GM23338 (cell line): ENCODE results near the gene GTF3C5. TPM values are rescaled to one million over a fixed set of nuclear protein-coding genes. Genes with fewer than 3 reads are reported as not detected.

ENCODE experiments used
- ATAC-seq: fragments of 200-7000 bp; cut with Tn5 transposase; 3 replicates; pipeline ENCODE4 v1.9.1; 2020
- DNase-seq: peaks from one replicate; pipeline ENCODE4 v3.0.0-alpha.2; 2015; ENCODE audit warnings: low spot score
- H2AFZ ChIP-seq: fragments of 200-600 bp; sonication (generic); 2 replicates; pipeline ENCODE4 v1.8.0; 2016; ENCODE audit warnings: antibody characterized with exemption, mild to moderate bottlenecking, moderate library complexity
- H3F3A ChIP-seq: fragments of 200-600 bp; sonication (generic); replicated peaks from 2 replicates; pipeline ENCODE4 v1.8.0; 2017; ENCODE audit warnings: antibody characterized with exemption, mixed run types, low read depth
- H3K27ac ChIP-seq: fragments of 200-600 bp; sonication (generic); 2 replicates; pipeline ENCODE4 v1.6.1; 2016; ENCODE audit warnings: low read depth
- H3K27me3 ChIP-seq: fragments of 200-600 bp; sonication (generic); 2 replicates; pipeline ENCODE4 v1.8.0; 2016; ENCODE audit warnings: mild to moderate bottlenecking, mixed run types, moderate library complexity; ENCODE audit not compliant: insufficient read depth
- H3K36me3 ChIP-seq: fragments of 200-600 bp; sonication (generic); 2 replicates; pipeline ENCODE4 v1.8.0; 2016; ENCODE audit warnings: mild to moderate bottlenecking; ENCODE audit not compliant: insufficient read depth
- H3K4me1 ChIP-seq: fragments of 200-600 bp; sonication (generic); 2 replicates; pipeline ENCODE4 v1.8.0; 2016; ENCODE audit warnings: mild to moderate bottlenecking, moderate library complexity; ENCODE audit not compliant: insufficient read depth
- H3K4me2 ChIP-seq: fragments of 200-600 bp; sonication (generic); 2 replicates; pipeline ENCODE4 v1.7.1; 2017; ENCODE audit warnings: mixed run types
- H3K4me3 ChIP-seq: fragments of 200-600 bp; sonication (generic); 2 replicates; pipeline ENCODE4 v1.6.1; 2016; ENCODE audit warnings: mixed run types
- H3K79me2 ChIP-seq: fragments of 200-600 bp; sonication (generic); replicated peaks from 2 replicates; pipeline ENCODE4 v1.8.0; 2017; ENCODE audit warnings: mild to moderate bottlenecking; ENCODE audit not compliant: insufficient read depth
- H3K9me2 ChIP-seq: fragments of 200-600 bp; sonication (generic); 2 replicates; pipeline ENCODE4 v1.8.0; 2017; ENCODE audit not compliant: insufficient read depth
- H4K20me1 ChIP-seq: fragments of 200-600 bp; sonication (generic); replicated peaks from 2 replicates; pipeline ENCODE4 v1.8.0; 2017; ENCODE audit warnings: mild to moderate bottlenecking; ENCODE audit not compliant: insufficient read depth
- H3K27ac Mint-ChIP-seq: 2 replicates; pipeline ENCODE4 v1.8.0; 2020; ENCODE audit warnings: inconsistent platforms, mild to moderate bottlenecking, moderate library complexity, mixed read lengths
- H3K27me3 Mint-ChIP-seq: 3 replicates; pipeline ENCODE4 v1.8.0; 2022; ENCODE audit warnings: low read depth, mild to moderate bottlenecking, moderate library complexity, mixed read lengths, inconsistent platforms; ENCODE audit not compliant: insufficient read depth, poor library complexity
- H3K36me3 Mint-ChIP-seq: 3 replicates; pipeline ENCODE4 v1.8.0; 2021; ENCODE audit warnings: low read depth, mild to moderate bottlenecking, inconsistent platforms, moderate library complexity, mixed read lengths
- H3K4me1 Mint-ChIP-seq: 3 replicates; pipeline ENCODE4 v1.8.0; 2020; ENCODE audit warnings: mild to moderate bottlenecking, inconsistent platforms, mixed read lengths
- H3K4me3 Mint-ChIP-seq: 3 replicates; pipeline ENCODE4 v1.8.0; 2021; ENCODE audit warnings: moderate library complexity, mild to moderate bottlenecking, inconsistent platforms, mixed read lengths
- H3K9me3 Mint-ChIP-seq: 3 replicates; pipeline ENCODE4 v1.8.0; 2020; ENCODE audit warnings: moderate library complexity, mild to moderate bottlenecking, inconsistent platforms, mixed read lengths
- CREB1 ChIP-seq: fragments of 250-450 bp; sonication (Bioruptor Pico); IDR thresholded peaks from 2 replicates; pipeline ENCODE4 v1.5.0; 2020; ENCODE audit warnings: low read depth, mild to moderate bottlenecking, moderate library complexity
- CTCF ChIP-seq, 2 experiments: fragments of 200-600 bp in 1 of 2; sonication (generic) in 1 of 2; conservative IDR thresholded peaks; 2 replicates each; pipeline versions ENCODE4 v1.5.1 to v1.6.1; 2016 to 2017; ENCODE audit warnings: antibody characterized with exemption in 2 of 2, low read depth in 2 of 2, mild to moderate bottlenecking in 2 of 2, moderate library complexity in 1 of 2
- ETS1 ChIP-seq: IDR thresholded peaks from 2 replicates; pipeline ENCODE4 v1.6.1; 2016; ENCODE audit warnings: antibody characterized with exemption
- EZH2 ChIP-seq: fragments of 200-600 bp; sonication (generic); IDR thresholded peaks from one replicate; pipeline ENCODE4 v1.8.0; 2017; ENCODE audit warnings: antibody characterized with exemption, mild to moderate bottlenecking, low read depth; ENCODE audit not compliant: unreplicated experiment
- EZH2phosphoT487 ChIP-seq: fragments of 200-600 bp; sonication (generic); IDR thresholded peaks from one replicate; pipeline ENCODE4 v1.8.1; 2018; ENCODE audit warnings: antibody characterized with exemption; ENCODE audit not compliant: unreplicated experiment
- JUNB ChIP-seq: IDR thresholded peaks from one replicate; pipeline ENCODE4 v1.6.1; 2016; ENCODE audit warnings: antibody characterized with exemption; ENCODE audit not compliant: unreplicated experiment
- NANOG ChIP-seq: IDR thresholded peaks from 2 replicates; pipeline ENCODE4 v1.6.1; 2016; ENCODE audit warnings: antibody characterized with exemption, borderline replicate concordance
- POLR2AphosphoS5 ChIP-seq: IDR thresholded peaks from 2 replicates; pipeline ENCODE4 v1.6.1; 2016; ENCODE audit warnings: antibody characterized with exemption, low read depth
- REST ChIP-seq: IDR thresholded peaks from one replicate; pipeline ENCODE4 v1.6.1; 2018; ENCODE audit warnings: antibody characterized with exemption; ENCODE audit not compliant: unreplicated experiment
- STAT1 ChIP-seq: IDR thresholded peaks from one replicate; pipeline ENCODE4 v1.6.1; 2016; ENCODE audit warnings: antibody characterized with exemption; ENCODE audit not compliant: unreplicated experiment
- ZNF114 ChIP-seq: fragments of 250-450 bp; sonication (Bioruptor Pico); IDR thresholded peaks from 2 replicates; pipeline ENCODE4 v1.5.0; 2020; ENCODE audit warnings: mild to moderate bottlenecking, moderate library complexity
- ZNF331 ChIP-seq: fragments of 250-450 bp; sonication (Bioruptor Pico); IDR thresholded peaks from 2 replicates; pipeline ENCODE4 v1.5.0; 2020; ENCODE audit warnings: low read depth, mild to moderate bottlenecking, moderate library complexity
- ZNF462 ChIP-seq: fragments of 250-450 bp; sonication (Bioruptor Pico); IDR thresholded peaks from 2 replicates; pipeline ENCODE4 v1.5.0; 2020; ENCODE audit warnings: mild to moderate bottlenecking, moderate library complexity
- polyA plus RNA-seq: library from polyadenylated mRNA; unstranded; fragments of >200 nt; fragmentation: Nextera tagmentation; extraction: Ambion mirVana; gene quantifications from 2 replicates; pipeline ENCODE4 v1.2.1, GENCODE V29; 2016
- total RNA-seq: library from RNA; depleted of rRNA; stranded (reverse); fragments of >200 nt; shearing (Covaris generic); gene quantifications from 2 replicates; pipeline ENCODE4 v1.2.3, GENCODE V29; 2014

GTF3C5 gene
- total and polyA plus RNA-seq, 2 experiments from 2014 or later = 46.0 to 78.8 TPM

- DNase-seq (no peak), ATAC-seq (no peak)
- Mint-ChIP-seq H3K27me3 (peaks cover 23% of the 10 kb centered on the region), H3K9me3 (no peaks in the 10 kb centered on the region), H3K4me3 (no peak overlapping the region), H3K4me1 (peaks cover 22% of the 10 kb centered on the region), H3K36me3 (no peaks in the 10 kb centered on the region; the same call in 2 of the 3 replicates), H3K27ac (no peak overlapping the region)
- H2AFZ ChIP-seq = no peak overlapping the region
- no peaks in the 10 kb centered on the region for H3K79me2 ChIP-seq
- no peak for TF ChIP-seq JUNB
- TF ChIP-seq CTCF (conservative IDR thresholded peaks at IDR 0.05; ENCODE audit: low read depth in 2 of 2) = no peak
- TF ChIP-seq POLR2AphosphoS5 = no peak
- TF ChIP-seq ZNF331 (CRISPR knock-in tag) = no peak
- TF ChIP-seq NANOG = no peak
- no peak for TF ChIP-seq ZNF114 (CRISPR knock-in tag)
- TF ChIP-seq ETS1 = no peak
- TF ChIP-seq EZH2phosphoT487 = no peak
- no peak for TF ChIP-seq REST
- TF ChIP-seq CREB1 = no peak
- no peak for TF ChIP-seq ZNF462 (CRISPR knock-in tag)
- no peak for TF ChIP-seq EZH2
- TF ChIP-seq STAT1 = no peak
- no peak overlapping the region for H3K4me2 ChIP-seq
- H3K27ac ChIP-seq = no peak overlapping the region
- no peaks in the 10 kb centered on the region for H3K36me3 ChIP-seq
- H3K27me3 ChIP-seq = no peaks in the 10 kb centered on the region
- H3K4me1 ChIP-seq = peaks cover 12% of the 10 kb centered on the region; the same call in 1 of the 2 replicates
- H3F3A ChIP-seq = no peaks in the 10 kb centered on the region
- no peaks in the 10 kb centered on the region for H3K9me2 ChIP-seq
- H3K4me3 ChIP-seq = no peak overlapping the region
- H4K20me1 ChIP-seq = no peaks in the 10 kb centered on the region
These were observed 41.3 kb upstream of the GTF3C5 start for GRCh38 chr9:132989414-132989996.
